ENCODE data around the gene ADAMTS10. TPM values are rescaled to one million over a fixed set of nuclear protein-coding genes. Genes with fewer than 3 reads are reported as not detected.
A peak's percentile ranks its signal among the peaks of the same experiment; 100 is the strongest.

Gene ADAMTS10
- total and polyA plus RNA-seq, 2 donors (not counting 3 experiments of a cell fraction or from before 2014, with no cell fraction given), result 15.8 to 17.4 TPM

GRCh38 chr19:8615813-8616596 is 5.5 kb upstream of the ADAMTS10 start:
- Histone ChIP-seq H3K9me1 (replicated peaks; ENCODE audit: control insufficient read depth, extremely low read depth, insufficient read depth, low read length) (no peaks in the 10 kb centered on the region), H3K9ac (replicated peaks; ENCODE audit: extremely low read depth, insufficient read depth, low read length) (no peak overlapping the region), H3K27ac (ENCODE audit: insufficient read depth, low read depth, low read length) (no peak overlapping the region), H4K20me1 (replicated peaks; ENCODE audit: control insufficient read depth, extremely low read depth, insufficient read depth, low read length) (no peaks in the 10 kb centered on the region), H3K4me2 (ENCODE audit: insufficient read depth, low read length) (no peak overlapping the region), H3K4me3 (replicated peaks in 1 of 3; ENCODE audit: insufficient read depth in 1 of 3, low read depth in 1 of 3, low read length in 3 of 3) (no peak overlapping the region), H3K79me2 (ENCODE audit: control insufficient read depth, insufficient read depth, low read length) (no peaks in the 10 kb centered on the region), H2AFZ (ENCODE audit: low read depth, low read length) (no peak overlapping the region), H3K9me3 (replicated peaks; ENCODE audit: control insufficient read depth, insufficient read depth, low read length) (no peaks in the 10 kb centered on the region), H3K4me1 (ENCODE audit: control insufficient read depth, extremely low read depth, insufficient read depth, low read length) (no peaks in the 10 kb centered on the region), H3K27me3 (ENCODE audit: control insufficient read depth in 2 of 2, insufficient read depth in 2 of 2, low read length in 2 of 2) (no peaks in the 10 kb centered on the region), H3K36me3 (ENCODE audit: control insufficient read depth in 2 of 2, extremely low read depth in 1 of 2, insufficient read depth in 2 of 2, low read length in 2 of 2) (no peaks in the 10 kb centered on the region)
- ChIA-PET POLR2A (interaction anchor here (0.7 kb wide), 1 partner anchor 103 kb away, joined by 10 read pairs; no protein-coding TSS in a partner anchor), CTCF (interaction anchor here (0.6 to 2.2 kb wide), 12 partner anchors 11 to 499 kb away, joined by 3 to 15 read pairs (median 4); partner anchors contain the start of gene NFILZ)
- intact Hi-C loops (cut with micrococcal nuclease) (loop anchor here (1.0 to 5.0 kb wide), 2 partner anchors 26 to 34 kb away; no protein-coding TSS in a partner anchor), dilution Hi-C loops (cut with MboI; ENCODE audit: extremely low pct_ligation_motif_present, low sequenced_read_pairs) (no loop called here)
- FAIRE-seq (peak; percentile 93), DNase-seq (ENCODE audit: low read depth, low spot score) (peak; percentile 43)
- BruUV-seq (replicated peaks), result no TSS peak
- TF ChIP-seq CTCF (IDR thresholded peaks at IDR 0.05; ENCODE audit: extremely low read depth in 1 of 2, insufficient read depth in 1 of 2, low read depth in 1 of 2, low read length in 2 of 2) (peak; percentile 88 to 91), POLR2A (IDR thresholded peaks at IDR 0.05; ENCODE audit: low read depth, low read length) (no peak)

- ChIA-PET POLR2A (no interaction called here), CTCF (interaction anchor here (0.7 to 2.2 kb wide), 10 partner anchors 10 to 473 kb away, joined by 3 to 15 read pairs (median 5); no protein-coding TSS in a partner anchor)
- TF ChIP-seq POLR2A (IDR thresholded peaks at IDR 0.05; ENCODE audit: low read depth, low read length) (no peak), EZH2 (IDR thresholded peaks at IDR 0.05; ENCODE audit: borderline replicate concordance, low read depth, low read length, severe bottlenecking) (no peak), MYC (IDR thresholded peaks at IDR 0.05; ENCODE audit: low read depth, low read length) (no peak), CTCF (IDR thresholded peaks at IDR 0.05; ENCODE audit: extremely low read depth in 1 of 2, insufficient read depth in 1 of 2, low read depth in 1 of 2, low read length in 2 of 2) (no peak), JUN (IDR thresholded peaks at IDR 0.05; ENCODE audit: borderline replicate concordance, insufficient read depth, insufficient read length, low read depth) (no peak), GATA2 (IDR thresholded peaks at IDR 0.05; ENCODE audit: insufficient read depth, insufficient read length, low read depth, low read length) (no peak)
- dilution Hi-C loops (cut with MboI; ENCODE audit: extremely low pct_ligation_motif_present, low sequenced_read_pairs) (no loop called here), intact Hi-C loops (cut with micrococcal nuclease) (loop anchor here (1.0 to 5.0 kb wide), 2 partner anchors 27 to 33 kb away; no protein-coding TSS in a partner anchor)
- H3K79me2 ChIP-seq (ENCODE audit: control insufficient read depth, insufficient read depth, low read length), result no peaks in the 10 kb centered on the region
- H3K4me1 ChIP-seq (ENCODE audit: control insufficient read depth, extremely low read depth, insufficient read depth, low read length), result peaks cover 2% of the 10 kb centered on the region
- no peak overlapping the region for H3K27ac ChIP-seq (ENCODE audit: insufficient read depth, low read depth, low read length)
- H3K4me2 ChIP-seq (ENCODE audit: insufficient read depth, low read length), result no peak overlapping the region
- no peak for DNase-seq (ENCODE audit: low read depth, low spot score)
- H3K9me3 ChIP-seq (replicated peaks; ENCODE audit: control insufficient read depth, insufficient read depth, low read length), result no peaks in the 10 kb centered on the region
- FAIRE-seq, result no peak
- H3K9ac ChIP-seq (replicated peaks; ENCODE audit: extremely low read depth, insufficient read depth, low read length), result no peak overlapping the region
- BruUV-seq (replicated peaks), result no TSS peak
- no peaks in the 10 kb centered on the region for H3K36me3 ChIP-seq (ENCODE audit: control insufficient read depth in 2 of 2, extremely low read depth in 1 of 2, insufficient read depth in 2 of 2, low read length in 2 of 2)
- no peaks in the 10 kb centered on the region for H3K9me1 ChIP-seq (replicated peaks; ENCODE audit: control insufficient read depth, extremely low read depth, insufficient read depth, low read length)
- H4K20me1 ChIP-seq (replicated peaks; ENCODE audit: control insufficient read depth, extremely low read depth, insufficient read depth, low read length), result no peaks in the 10 kb centered on the region
- H3K4me3 ChIP-seq (replicated peaks in 1 of 3; ENCODE audit: insufficient read depth in 1 of 3, low read depth in 1 of 3, low read length in 3 of 3), result no peak overlapping the region
- no peaks in the 10 kb centered on the region for H3K27me3 ChIP-seq (ENCODE audit: control insufficient read depth in 2 of 2, insufficient read depth in 2 of 2, low read length in 2 of 2)
- no peak overlapping the region for H2AFZ ChIP-seq (ENCODE audit: low read depth, low read length)
Observed at GRCh38 chr19:8615024-8615423, 4.5 kb upstream of the ADAMTS10 start.

Data from endothelial cell of umbilical vein (primary cell).